Ishikawa (cell line): ENCODE data around the gene CCDC69.

ENCODE experiments used
- CEBPB ChIP-seq: IDR thresholded peaks from 2 replicates; pipeline ENCODE4 v1.6.1; 2012
- CREB1 ChIP-seq: IDR thresholded peaks from 2 replicates; pipeline ENCODE4 v1.6.1; 2012; ENCODE audit warnings: low read depth
- EGR1 ChIP-seq: IDR thresholded peaks from 2 replicates; pipeline ENCODE4 v1.6.1; 2012
- EP300 ChIP-seq: IDR thresholded peaks from 2 replicates; pipeline ENCODE4 v1.6.1; 2012; ENCODE audit warnings: borderline replicate concordance
- FOXM1 ChIP-seq: IDR thresholded peaks from 2 replicates; pipeline ENCODE4 v1.6.1; 2012; ENCODE audit warnings: low read depth, borderline replicate concordance
- MAX ChIP-seq: IDR thresholded peaks from 2 replicates; pipeline ENCODE4 v1.6.1; 2012
- NFIC ChIP-seq: IDR thresholded peaks from 2 replicates; pipeline ENCODE4 v1.6.1; 2012
- RAD21 ChIP-seq: IDR thresholded peaks from 2 replicates; pipeline ENCODE4 v1.6.1; 2012; ENCODE audit warnings: low read depth
- REST ChIP-seq: IDR thresholded peaks from 2 replicates; pipeline ENCODE4 v1.6.1; 2012; ENCODE audit warnings: low read depth, mild to moderate bottlenecking
- TAF1 ChIP-seq: IDR thresholded peaks from 2 replicates; pipeline ENCODE4 v1.6.1; 2012; ENCODE audit warnings: low read depth, mild to moderate bottlenecking
- TCF12 ChIP-seq: IDR thresholded peaks from 2 replicates; pipeline ENCODE4 v1.6.1; 2012; ENCODE audit warnings: low read depth
- TEAD4 ChIP-seq: IDR thresholded peaks from 2 replicates; pipeline ENCODE4 v1.6.1; 2012
- USF1 ChIP-seq: IDR thresholded peaks from 2 replicates; pipeline ENCODE4 v1.6.1; 2012
- YY1 ChIP-seq: IDR thresholded peaks from 2 replicates; pipeline ENCODE4 v1.6.1; 2012; ENCODE audit warnings: low read depth
- ZBTB7A ChIP-seq: IDR thresholded peaks from 2 replicates; pipeline ENCODE4 v1.6.1; 2012; ENCODE audit warnings: low read depth

The CCDC69 gene

GRCh38 chr5:151151263-151151660 is 72.6 kb downstream of the CCDC69 start:
- TF ChIP-seq EGR1 (no peak), REST (no peak), FOXM1 (no peak), EP300 (no peak), RAD21 (no peak), TEAD4 (no peak), NFIC (no peak), TCF12 (no peak)

GRCh38 chr5:151150471-151151262 is 73.2 kb downstream of the CCDC69 start:
- TF ChIP-seq MAX (no peak), CEBPB (no peak), YY1 (no peak), CREB1 (no peak), REST (no peak), FOXM1 (no peak), RAD21 (no peak), EGR1 (no peak), TAF1 (no peak), TCF12 (no peak), USF1 (no peak), ZBTB7A (no peak), TEAD4 (no peak), EP300 (no peak)

- no peak for TF ChIP-seq TAF1
- TF ChIP-seq RAD21: no peak
- TF ChIP-seq EP300: no peak
- no peak for TF ChIP-seq TEAD4
These were observed 75.3 kb downstream of the CCDC69 start for GRCh38 chr5:151148583-151148982.

GRCh38 chr5:151147033-151147432 is 76.9 kb downstream of the CCDC69 start:
- TF ChIP-seq ZBTB7A (no peak), USF1 (no peak), CREB1 (no peak)

GRCh38 chr5:151146061-151146460 is 77.8 kb downstream of the CCDC69 start:
- TF ChIP-seq YY1 (no peak), TEAD4 (no peak), EP300 (no peak), RAD21 (no peak), FOXM1 (no peak), MAX (no peak), TAF1 (no peak), EGR1 (no peak), REST (no peak), CEBPB (no peak)
